NT2/D1 (cell line): Measurements from ENCODE around the gene TBC1D9.

ENCODE experiments used
- DNase-seq: peaks from one replicate; pipeline ENCODE4 v3.0.0-alpha.2; 2011; ENCODE audit warnings: low read depth, low spot score
- H3K27me3 ChIP-seq: 2 replicates; pipeline ENCODE4 v1.6.0; 2011; ENCODE audit warnings: mild to moderate bottlenecking; ENCODE audit not compliant: insufficient read length, insufficient read depth
- H3K36me3 ChIP-seq: 2 replicates; pipeline ENCODE4 v1.6.1; 2011; ENCODE audit warnings: mild to moderate bottlenecking, low read length, mixed read lengths; ENCODE audit not compliant: insufficient read depth, insufficient read length
- H3K4me1 ChIP-seq: 2 replicates; pipeline ENCODE4 v1.5.1; 2011; ENCODE audit not compliant: insufficient read depth, insufficient read length
- H3K4me3 ChIP-seq: 2 replicates; pipeline ENCODE4 v1.5.1; 2011; ENCODE audit warnings: low read depth; ENCODE audit not compliant: insufficient read length
- H3K9ac ChIP-seq: 2 replicates; pipeline ENCODE4 v1.6.0; 2011; ENCODE audit warnings: low read depth; ENCODE audit not compliant: insufficient read length
- H3K9me3 ChIP-seq: 2 replicates; pipeline ENCODE4 v1.5.1; 2011; ENCODE audit warnings: mild to moderate bottlenecking, low read length; ENCODE audit not compliant: insufficient read depth
- SUZ12 ChIP-seq: IDR thresholded peaks from 2 replicates; pipeline ENCODE4 v1.6.1; 2011; ENCODE audit not compliant: insufficient read length, insufficient read depth; ENCODE audit errors: extremely low read depth
- YY1 ChIP-seq: IDR thresholded peaks from 2 replicates; pipeline ENCODE4 v1.6.1; 2011; ENCODE audit not compliant: insufficient read length, insufficient read depth
- ZNF274 ChIP-seq: IDR thresholded peaks from 2 replicates; pipeline ENCODE4 v1.6.1; 2011; ENCODE audit warnings: mild to moderate bottlenecking, low read depth, low read length

TBC1D9 gene

DNA sequence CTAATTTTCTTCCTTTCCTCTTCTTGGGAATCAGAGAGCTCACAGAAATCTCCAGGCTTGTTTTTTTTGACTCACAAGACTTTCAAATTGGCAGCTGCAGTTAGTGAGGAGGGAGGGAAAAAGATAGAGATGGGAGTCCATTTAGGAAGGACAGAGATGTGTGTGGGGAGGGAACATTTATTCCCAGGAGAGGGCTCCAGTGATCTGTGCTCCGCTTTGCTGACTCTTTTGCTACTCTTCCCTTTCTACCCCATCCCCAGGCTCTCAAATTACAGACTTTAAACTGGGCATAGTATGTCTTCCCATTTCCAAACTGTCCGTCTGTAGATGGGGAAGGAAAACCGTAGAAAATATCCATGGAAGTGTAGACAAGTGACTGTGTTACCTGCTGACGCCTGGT is 148.3 kb downstream of the TBC1D9 start:
- no peak overlapping the region for H3K9ac ChIP-seq
- H3K27me3 ChIP-seq, result no peaks in the 10 kb centered on the region
- H3K9me3 ChIP-seq, result no peaks in the 10 kb centered on the region
- TF ChIP-seq ZNF274 (no peak), SUZ12 (no peak), YY1 (no peak)
- no peak for DNase-seq
- no peak overlapping the region for H3K4me3 ChIP-seq
- H3K4me1 ChIP-seq, result no peaks in the 10 kb centered on the region
- no peaks in the 10 kb centered on the region for H3K36me3 ChIP-seq

DNA sequence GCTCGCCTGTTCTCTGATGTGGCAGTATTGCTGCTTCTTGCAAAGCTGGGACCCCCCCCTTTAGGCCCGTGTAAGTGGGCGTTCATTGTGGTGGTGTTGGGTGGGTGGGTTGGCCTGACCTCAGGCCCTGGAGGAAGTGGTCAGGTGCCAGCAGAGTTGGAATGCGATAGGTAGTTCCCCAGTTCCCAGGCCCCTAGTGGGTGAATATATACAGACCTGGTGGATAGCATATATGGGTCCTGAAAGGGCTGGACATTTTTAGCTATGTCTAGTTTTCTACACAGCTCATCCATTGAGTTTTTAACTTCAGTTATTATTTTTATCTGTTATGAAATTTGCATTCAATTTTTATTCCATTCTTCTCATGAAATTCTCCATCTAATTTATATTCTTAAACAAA is 151.6 kb downstream of the TBC1D9 start:
- TF ChIP-seq YY1 (no peak), SUZ12 (no peak), ZNF274 (no peak)

DNA sequence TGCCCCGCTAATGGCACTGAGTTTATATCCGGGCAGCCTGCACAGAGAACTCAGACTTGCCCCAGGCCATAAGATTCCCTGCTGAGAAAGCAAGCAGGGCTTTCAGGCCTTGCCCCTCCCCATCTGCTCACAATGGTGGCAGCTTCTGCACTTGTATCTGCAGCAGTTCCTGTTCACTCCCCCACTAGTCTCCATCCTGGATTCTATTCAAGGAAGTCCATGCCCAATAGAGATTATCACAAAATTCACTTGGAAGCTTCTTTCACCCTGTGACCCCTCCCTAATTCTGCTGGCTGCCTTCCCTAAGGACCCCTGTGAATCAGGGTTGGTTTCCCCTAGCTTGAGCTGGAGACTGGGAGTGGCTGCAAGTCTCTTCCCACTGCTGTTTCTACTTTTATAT is 152.9 kb downstream of the TBC1D9 start:
- H3K9me3 ChIP-seq, result peaks cover 3% of the 10 kb centered on the region; the same call in 1 of the 2 replicates
- no peaks in the 10 kb centered on the region for H3K27me3 ChIP-seq
- DNase-seq, result no peak
- peaks cover 5% of the 10 kb centered on the region for H3K4me1 ChIP-seq
- no peaks in the 10 kb centered on the region for H3K36me3 ChIP-seq
- H3K4me3 ChIP-seq, result no peak overlapping the region
- no peak for TF ChIP-seq SUZ12
- TF ChIP-seq YY1, result no peak
- TF ChIP-seq ZNF274, result no peak
- H3K9ac ChIP-seq, result no peak overlapping the region

More for the DNA sequence above, 151.6 kb downstream of the TBC1D9 start:
- Histone ChIP-seq H3K4me3 (no peak overlapping the region), H3K4me1 (peaks cover 5% of the 10 kb centered on the region), H3K27me3 (no peaks in the 10 kb centered on the region), H3K9ac (no peak overlapping the region), H3K36me3 (no peaks in the 10 kb centered on the region), H3K9me3 (peaks cover 3% of the 10 kb centered on the region; the same call in 1 of the 2 replicates)
- no peak for DNase-seq

DNA sequence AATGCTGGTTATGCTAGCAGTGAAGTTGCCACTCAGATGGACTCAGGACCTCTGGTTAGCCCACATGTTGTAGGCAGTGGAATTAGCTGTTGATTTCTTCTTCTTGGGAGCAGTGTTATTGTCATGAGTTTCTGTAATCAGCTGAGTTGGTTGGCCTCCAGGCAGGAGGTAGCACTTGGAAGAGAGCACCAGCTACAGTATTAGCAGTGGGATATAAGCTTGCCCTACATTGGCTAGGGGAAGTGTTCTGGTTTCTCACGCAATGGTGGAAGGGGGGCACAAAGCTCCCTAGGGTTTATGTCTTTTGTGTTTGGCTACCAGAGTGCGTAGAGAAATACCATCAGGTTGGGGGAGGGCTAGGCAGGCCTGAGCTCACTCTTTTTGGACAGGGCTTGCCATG is 153.5 kb downstream of the TBC1D9 start:
- Histone ChIP-seq H3K4me3 (no peak overlapping the region), H3K4me1 (peaks cover 5% of the 10 kb centered on the region), H3K36me3 (no peaks in the 10 kb centered on the region), H3K9me3 (peaks cover 3% of the 10 kb centered on the region; the same call in 1 of the 2 replicates), H3K9ac (no peak overlapping the region), H3K27me3 (no peaks in the 10 kb centered on the region)
- DNase-seq, result no peak
- TF ChIP-seq SUZ12 (no peak), YY1 (no peak), ZNF274 (no peak)

DNA sequence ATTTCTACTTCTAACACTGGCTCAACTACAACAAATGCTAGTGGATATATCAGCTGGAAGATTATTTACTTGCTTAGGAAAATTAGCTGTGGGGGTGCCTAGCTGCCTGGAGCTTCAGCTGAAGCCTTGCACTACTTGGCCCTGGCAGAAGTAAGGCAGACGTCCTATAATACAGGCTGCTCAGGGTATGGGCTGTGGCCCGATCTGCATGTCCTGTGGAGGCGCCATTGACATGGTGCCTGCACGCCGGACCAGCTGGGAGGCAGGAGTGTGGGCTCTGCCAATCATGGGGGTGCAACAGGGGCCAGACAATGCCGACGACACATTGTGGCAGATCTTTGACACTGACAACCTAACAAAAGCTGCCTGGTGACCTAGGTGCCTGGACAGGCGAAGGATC is 155.8 kb downstream of the TBC1D9 start:
- DNase-seq, result no peak
- H3K4me1 ChIP-seq, result peaks cover 5% of the 10 kb centered on the region
- H3K9me3 ChIP-seq, result peaks cover 3% of the 10 kb centered on the region; the same call in 1 of the 2 replicates
- TF ChIP-seq ZNF274 (no peak), SUZ12 (no peak), YY1 (no peak)
- no peak overlapping the region for H3K9ac ChIP-seq
- H3K27me3 ChIP-seq, result no peaks in the 10 kb centered on the region
- no peaks in the 10 kb centered on the region for H3K36me3 ChIP-seq
- no peak overlapping the region for H3K4me3 ChIP-seq

DNA sequence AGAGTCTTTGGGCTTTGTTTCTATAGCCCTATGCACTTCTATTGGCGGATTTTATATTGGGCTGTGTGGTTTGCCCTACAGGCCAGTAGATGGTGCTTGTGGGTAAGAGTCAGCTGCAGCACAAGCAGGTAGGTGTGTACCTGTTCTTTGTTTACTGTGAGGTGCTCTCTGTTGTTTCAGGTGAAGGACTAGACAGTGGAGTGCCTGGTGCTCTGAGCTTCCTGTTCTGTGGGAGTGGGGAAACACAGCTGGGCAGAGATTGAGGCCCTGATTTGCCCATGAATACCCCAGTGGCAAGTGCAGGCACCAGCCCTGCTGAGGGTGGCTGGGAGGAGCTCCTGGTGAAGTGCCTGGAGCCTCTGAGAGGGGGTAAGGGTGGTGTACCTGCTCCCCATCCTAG is 161.1 kb downstream of the TBC1D9 start:
- no peaks in the 10 kb centered on the region for H3K36me3 ChIP-seq
- TF ChIP-seq SUZ12, result no peak
- no peak for TF ChIP-seq YY1
- TF ChIP-seq ZNF274, result no peak
- H3K9me3 ChIP-seq, result no peaks in the 10 kb centered on the region
- H3K9ac ChIP-seq, result no peak overlapping the region
- no peaks in the 10 kb centered on the region for H3K27me3 ChIP-seq
- H3K4me3 ChIP-seq, result no peak overlapping the region
- H3K4me1 ChIP-seq, result no peaks in the 10 kb centered on the region
- DNase-seq, result no peak

DNA sequence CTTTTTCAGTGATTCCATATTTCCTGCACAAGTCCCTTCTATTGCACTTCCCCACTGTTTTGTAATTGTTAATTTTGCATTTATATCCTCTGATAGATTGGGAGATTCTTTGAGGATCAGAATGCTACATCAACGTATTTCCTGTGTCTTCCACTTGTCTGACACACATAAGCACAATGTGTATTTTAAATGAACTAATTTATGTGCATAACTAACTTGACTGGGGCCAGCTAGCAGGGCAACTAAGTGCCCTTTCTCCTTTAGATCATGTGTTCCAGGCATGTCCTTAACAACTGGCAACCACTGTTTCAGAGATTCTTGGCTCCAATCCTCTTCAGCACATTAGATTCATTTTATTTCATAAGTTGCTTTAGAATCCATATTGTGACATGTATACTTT is 171.7 kb downstream of the TBC1D9 start:
- Histone ChIP-seq H3K9ac (no peak overlapping the region), H3K36me3 (no peaks in the 10 kb centered on the region), H3K9me3 (no peaks in the 10 kb centered on the region), H3K27me3 (no peaks in the 10 kb centered on the region), H3K4me3 (no peak overlapping the region), H3K4me1 (no peaks in the 10 kb centered on the region)
- DNase-seq, result no peak
- TF ChIP-seq ZNF274, result no peak
- TF ChIP-seq SUZ12, result no peak
- TF ChIP-seq YY1, result no peak

DNA sequence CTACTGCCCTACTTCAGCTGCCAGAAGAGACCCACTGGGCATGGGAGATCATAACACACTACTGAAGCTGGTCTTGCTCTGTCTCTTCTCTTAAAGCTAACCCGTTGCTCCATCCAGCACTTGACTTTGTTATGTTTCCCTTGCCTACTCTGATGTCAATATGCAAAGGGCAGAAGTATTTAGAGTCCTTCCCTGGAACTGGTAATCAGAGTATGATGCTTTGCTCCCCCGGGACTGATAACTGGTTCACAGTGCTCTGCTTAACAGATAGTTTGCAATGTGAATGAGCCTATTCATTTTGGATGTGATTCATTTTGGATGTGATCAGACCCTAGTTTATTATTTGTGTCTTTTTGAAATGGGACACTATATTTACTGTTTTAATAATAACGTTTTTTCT is 175.1 kb downstream of the TBC1D9 start:
- Histone ChIP-seq H3K4me1 (no peaks in the 10 kb centered on the region), H3K9ac (no peak overlapping the region), H3K9me3 (no peaks in the 10 kb centered on the region), H3K27me3 (no peaks in the 10 kb centered on the region), H3K36me3 (no peaks in the 10 kb centered on the region), H3K4me3 (no peak overlapping the region)
- no peak for DNase-seq
- TF ChIP-seq YY1, result no peak
- TF ChIP-seq SUZ12, result no peak
- TF ChIP-seq ZNF274, result no peak
